ENCODE results near the gene TRIML2.

GRCh38 chr4:188043154-188043553, 66.2 kb downstream of the TRIML2 start:
- TF ChIP-seq CTCF (IDR thresholded peaks at IDR 0.05 in 8 of 11, conservative IDR thresholded peaks at IDR 0.05 in 3 of 11): no peak
- no peak for TF ChIP-seq POLR2A (IDR thresholded peaks at IDR 0.05)
